Fibroblast of pulmonary artery (primary cell): ENCODE data around the gene ANKRD29.

ENCODE experiments used
- DNase-seq: peaks from one replicate; pipeline ENCODE4 v3.0.0-alpha.2; 2010; ENCODE audit warnings: low read depth
- H3K4me3 ChIP-seq: replicated peaks from 2 replicates; pipeline ENCODE4 v1.5.1; 2011; ENCODE audit warnings: low read depth, mild to moderate bottlenecking, control low read depth, low read length, moderate library complexity
- TF ChIP-seq, protein P1 (sequence below): IDR thresholded peaks from 2 replicates; pipeline ENCODE4 v1.5.1; 2011; ENCODE audit warnings: mild to moderate bottlenecking, control low read depth, low read length, inconsistent platforms; ENCODE audit errors: missing control alignments

The ANKRD29 gene

DNA sequence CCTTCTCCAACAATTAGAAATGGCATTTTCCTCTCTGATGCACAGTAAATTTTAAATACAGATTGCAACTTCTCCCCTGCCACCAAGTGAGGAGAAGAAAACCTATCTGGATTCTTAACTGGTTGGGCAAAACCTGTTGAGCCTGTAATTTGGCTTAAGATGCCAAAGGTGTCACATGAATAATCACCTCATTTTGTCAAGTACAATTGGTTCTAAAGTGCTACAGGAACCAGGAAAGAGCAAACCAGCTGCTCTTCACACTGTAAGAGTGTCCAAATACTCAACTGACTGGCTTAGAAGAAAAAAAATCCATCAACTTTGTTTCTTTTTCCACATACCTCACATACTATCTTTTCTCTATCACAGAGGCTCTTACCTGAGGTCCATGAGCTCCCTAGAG, 111.8 kb downstream of the ANKRD29 start:
- no peak overlapping the region for H3K4me3 ChIP-seq

More for the DNA sequence above, 111.8 kb downstream of the ANKRD29 start:
- no peak for DNase-seq
- TF ChIP-seq, protein P1, sequence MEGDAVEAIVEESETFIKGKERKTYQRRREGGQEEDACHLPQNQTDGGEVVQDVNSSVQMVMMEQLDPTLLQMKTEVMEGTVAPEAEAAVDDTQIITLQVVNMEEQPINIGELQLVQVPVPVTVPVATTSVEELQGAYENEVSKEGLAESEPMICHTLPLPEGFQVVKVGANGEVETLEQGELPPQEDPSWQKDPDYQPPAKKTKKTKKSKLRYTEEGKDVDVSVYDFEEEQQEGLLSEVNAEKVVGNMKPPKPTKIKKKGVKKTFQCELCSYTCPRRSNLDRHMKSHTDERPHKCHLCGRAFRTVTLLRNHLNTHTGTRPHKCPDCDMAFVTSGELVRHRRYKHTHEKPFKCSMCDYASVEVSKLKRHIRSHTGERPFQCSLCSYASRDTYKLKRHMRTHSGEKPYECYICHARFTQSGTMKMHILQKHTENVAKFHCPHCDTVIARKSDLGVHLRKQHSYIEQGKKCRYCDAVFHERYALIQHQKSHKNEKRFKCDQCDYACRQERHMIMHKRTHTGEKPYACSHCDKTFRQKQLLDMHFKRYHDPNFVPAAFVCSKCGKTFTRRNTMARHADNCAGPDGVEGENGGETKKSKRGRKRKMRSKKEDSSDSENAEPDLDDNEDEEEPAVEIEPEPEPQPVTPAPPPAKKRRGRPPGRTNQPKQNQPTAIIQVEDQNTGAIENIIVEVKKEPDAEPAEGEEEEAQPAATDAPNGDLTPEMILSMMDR, result no peak
